Erythroblast (primary cell): ENCODE measurements around the gene IRS4.

Experiments
- GATA1 ChIP-seq: IDR thresholded peaks from 2 replicates; pipeline ENCODE4 v1.6.1; 2011; ENCODE audit warnings: low read depth, mild to moderate bottlenecking, control low read depth, low read length, moderate library complexity
- POLR2A ChIP-seq: IDR thresholded peaks from 2 replicates; pipeline ENCODE4 v1.6.1; 2011; ENCODE audit warnings: mild to moderate bottlenecking, low read length

- no peak for TF ChIP-seq POLR2A
- TF ChIP-seq GATA1 = no peak
Measured at GRCh38 chrX:108699368-108699767, 37.0 kb downstream of the IRS4 start.
